BE2C (cell line): ENCODE data around the gene OR56A4. TPM values are rescaled to one million over a fixed set of nuclear protein-coding genes. Genes with fewer than 3 reads are reported as not detected.

ENCODE experiments used
- DNase-seq: peaks from one replicate; pipeline ENCODE4 v3.0.0-alpha.2; 2020
- H3K27me3 ChIP-seq: fragments of 250-450 bp; sonication (Bioruptor Pico); 2 replicates; pipeline ENCODE4 v1.5.1; 2020; ENCODE audit warnings: mild to moderate bottlenecking
- H3K36me3 ChIP-seq: fragments of 250-450 bp; sonication (Bioruptor Pico); 2 replicates; pipeline ENCODE4 v1.5.1; 2020; ENCODE audit warnings: mild to moderate bottlenecking
- H3K4me1 ChIP-seq: fragments of 250-450 bp; sonication (Bioruptor Pico); 2 replicates; pipeline ENCODE4 v1.5.1; 2020
- H3K4me3 ChIP-seq: 2 replicates; pipeline ENCODE4 v1.5.1; 2011; ENCODE audit warnings: low read depth, low read length
- H3K9me3 ChIP-seq: fragments of 250-450 bp; sonication (Bioruptor Pico); 2 replicates; pipeline ENCODE4 v1.5.1; 2020
- polyA plus RNA-seq: library from polyadenylated mRNA; unstranded; fragments of >200 nt; gene quantifications from one replicate; pipeline ENCODE4 v1.2.1, GENCODE V29; 2012; ENCODE audit warnings: low read depth, missing spikeins; ENCODE audit not compliant: insufficient read length, insufficient read depth
- TF ChIP-seq, protein P1 (sequence below): IDR thresholded peaks from 2 replicates; pipeline ENCODE4 v1.5.1; 2012; ENCODE audit warnings: mild to moderate bottlenecking, low read depth, low read length

OR56A4 gene, protein sequence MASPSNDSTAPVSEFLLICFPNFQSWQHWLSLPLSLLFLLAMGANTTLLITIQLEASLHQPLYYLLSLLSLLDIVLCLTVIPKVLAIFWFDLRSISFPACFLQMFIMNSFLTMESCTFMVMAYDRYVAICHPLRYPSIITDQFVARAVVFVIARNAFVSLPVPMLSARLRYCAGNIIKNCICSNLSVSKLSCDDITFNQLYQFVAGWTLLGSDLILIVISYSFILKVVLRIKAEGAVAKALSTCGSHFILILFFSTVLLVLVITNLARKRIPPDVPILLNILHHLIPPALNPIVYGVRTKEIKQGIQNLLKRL
- not detected for polyA plus RNA-seq

- no peaks in the 10 kb centered on the region for H3K9me3 ChIP-seq
- H3K36me3 ChIP-seq: no peaks in the 10 kb centered on the region
- no peak for DNase-seq
- no peaks in the 10 kb centered on the region for H3K4me1 ChIP-seq
- TF ChIP-seq, protein P1, sequence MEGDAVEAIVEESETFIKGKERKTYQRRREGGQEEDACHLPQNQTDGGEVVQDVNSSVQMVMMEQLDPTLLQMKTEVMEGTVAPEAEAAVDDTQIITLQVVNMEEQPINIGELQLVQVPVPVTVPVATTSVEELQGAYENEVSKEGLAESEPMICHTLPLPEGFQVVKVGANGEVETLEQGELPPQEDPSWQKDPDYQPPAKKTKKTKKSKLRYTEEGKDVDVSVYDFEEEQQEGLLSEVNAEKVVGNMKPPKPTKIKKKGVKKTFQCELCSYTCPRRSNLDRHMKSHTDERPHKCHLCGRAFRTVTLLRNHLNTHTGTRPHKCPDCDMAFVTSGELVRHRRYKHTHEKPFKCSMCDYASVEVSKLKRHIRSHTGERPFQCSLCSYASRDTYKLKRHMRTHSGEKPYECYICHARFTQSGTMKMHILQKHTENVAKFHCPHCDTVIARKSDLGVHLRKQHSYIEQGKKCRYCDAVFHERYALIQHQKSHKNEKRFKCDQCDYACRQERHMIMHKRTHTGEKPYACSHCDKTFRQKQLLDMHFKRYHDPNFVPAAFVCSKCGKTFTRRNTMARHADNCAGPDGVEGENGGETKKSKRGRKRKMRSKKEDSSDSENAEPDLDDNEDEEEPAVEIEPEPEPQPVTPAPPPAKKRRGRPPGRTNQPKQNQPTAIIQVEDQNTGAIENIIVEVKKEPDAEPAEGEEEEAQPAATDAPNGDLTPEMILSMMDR: no peak
- no peak within 1 kb of the TSS for H3K4me3 ChIP-seq
- H3K27me3 ChIP-seq: no peaks in the 10 kb centered on the region
These were observed at the start of gene OR56A4 for GRCh38 chr11:6006846-6007245. Gene OR56A4 (minus strand): TSS chr11:6006946. CDS start chr11:6002992, 3,954 bp downstream.

- DNase-seq: no peak
- Histone ChIP-seq H3K4me3 (no peak overlapping the region), H3K4me1 (no peaks in the 10 kb centered on the region), H3K9me3 (no peaks in the 10 kb centered on the region), H3K27me3 (no peaks in the 10 kb centered on the region), H3K36me3 (no peaks in the 10 kb centered on the region)
- TF ChIP-seq, protein P1: no peak
These were observed 48.8 kb upstream of the OR56A4 start for GRCh38 chr11:6055569-6055968.

DNA sequence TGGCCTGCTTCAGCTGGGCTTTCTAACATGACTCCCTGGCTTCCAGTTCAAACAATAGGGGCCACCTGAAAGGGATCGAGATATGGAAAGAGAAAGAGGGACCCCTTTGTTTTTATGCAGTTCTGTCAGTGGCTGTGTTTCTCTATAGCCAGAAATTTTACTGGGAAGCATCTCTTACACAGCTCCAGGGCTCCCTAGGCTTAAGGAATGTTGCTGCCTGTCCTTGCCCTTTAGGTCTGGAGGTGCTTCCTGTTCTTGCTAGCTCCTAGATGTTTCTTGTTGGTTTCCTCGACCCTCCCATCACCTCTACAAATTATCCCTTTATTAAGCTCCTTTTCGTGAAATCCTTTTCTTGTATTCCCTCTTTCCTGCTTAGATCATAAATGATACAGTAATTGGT lies 45.6 kb upstream of the OR56A4 start:
- no peak overlapping the region for H3K4me3 ChIP-seq
- no peaks in the 10 kb centered on the region for H3K36me3 ChIP-seq
- TF ChIP-seq, protein P1: no peak
- H3K4me1 ChIP-seq: no peaks in the 10 kb centered on the region
- no peaks in the 10 kb centered on the region for H3K9me3 ChIP-seq
- no peaks in the 10 kb centered on the region for H3K27me3 ChIP-seq
- no peak for DNase-seq

- Histone ChIP-seq H3K4me1 (no peaks in the 10 kb centered on the region), H3K9me3 (no peaks in the 10 kb centered on the region), H3K4me3 (no peak overlapping the region), H3K36me3 (no peaks in the 10 kb centered on the region), H3K27me3 (no peaks in the 10 kb centered on the region)
- DNase-seq: no peak
- TF ChIP-seq, protein P1: no peak
These were observed 34.1 kb upstream of the OR56A4 start for GRCh38 chr11:6040874-6041273.

DNA sequence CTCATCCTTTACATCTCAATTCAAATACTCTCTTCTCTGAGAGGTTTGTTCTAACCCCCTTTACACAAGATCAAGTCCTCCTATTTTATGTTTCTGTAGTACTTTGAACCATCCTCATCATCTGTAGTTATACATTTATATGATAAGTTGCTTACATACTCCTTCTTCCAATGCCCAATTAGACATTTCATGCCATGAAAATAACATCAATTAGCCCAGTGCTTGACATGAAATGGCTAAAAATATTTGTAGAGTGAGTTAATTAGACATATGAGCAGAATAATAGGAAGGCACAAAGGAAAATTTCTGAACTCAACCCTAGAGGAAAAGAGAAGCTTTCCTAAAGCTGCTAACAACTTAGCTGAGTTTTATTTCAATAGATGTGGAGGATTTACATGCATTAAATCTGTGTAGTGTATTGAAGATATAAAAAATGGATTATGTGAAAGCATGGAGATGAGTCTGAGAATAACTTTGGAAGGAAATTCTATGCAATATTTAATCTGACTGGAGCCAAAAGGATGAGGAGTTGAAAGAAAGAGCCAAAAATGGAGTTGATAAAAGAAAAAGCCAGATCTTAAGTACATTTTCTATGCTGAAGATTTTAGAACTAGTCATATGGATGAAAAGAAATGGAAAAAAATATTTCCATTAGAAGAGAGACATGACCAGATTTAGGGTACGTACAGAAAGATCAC lies 24.1 kb upstream of the OR56A4 start, which contains the start of gene OR56A1:
TSS of gene OR56A1 (minus strand) at position 51 of the 698 bp plus-strand sequence. CDS start 3,066 bp downstream, outside the sequence.
- no peak for DNase-seq

More for the DNA sequence above, 24.1 kb upstream of the OR56A4 start, which contains the start of gene OR56A1:
- H3K9me3 ChIP-seq: no peaks in the 10 kb centered on the region
- H3K36me3 ChIP-seq: no peaks in the 10 kb centered on the region
- TF ChIP-seq, protein P1: no peak
- H3K4me1 ChIP-seq: no peaks in the 10 kb centered on the region
- no peaks in the 10 kb centered on the region for H3K27me3 ChIP-seq
- H3K4me3 ChIP-seq: no peak within 1 kb of the TSS
